ENCODE measurements around the gene CREB1. TPM values are rescaled to one million over a fixed set of nuclear protein-coding genes. Genes with fewer than 3 reads are reported as not detected.

CREB1 gene
- total RNA-seq, 2 donors from 2014 or later, result 32.5 to 32.9 TPM

- TF ChIP-seq CTCF (IDR thresholded peaks at IDR 0.05), result no peak
- DNase-seq (ENCODE audit: low spot score), result no peak
- no peaks in the 10 kb centered on the region for H3K36me3 ChIP-seq
- H3K27me3 ChIP-seq, result no peaks in the 10 kb centered on the region
- H3K9me3 ChIP-seq, result no peaks in the 10 kb centered on the region
- H3K27ac ChIP-seq, result no peak overlapping the region
- H3K4me3 ChIP-seq, result no peak overlapping the region
- H3K4me1 ChIP-seq, result peaks cover 0 to 8% of the 10 kb centered on the region in 2 donors
Measured at GRCh38 chr2:207525296-207525695, 4.5 kb upstream of the CREB1 start.

GRCh38 chr2:207528980-207529329, 807 bp upstream of the CREB1 start:
- H3K36me3 ChIP-seq, result no peaks in the 10 kb centered on the region
- no peaks in the 10 kb centered on the region for H3K9me3 ChIP-seq
- H3K4me1 ChIP-seq, result peaks cover 0 to 35% of the 10 kb centered on the region in 2 donors
- H3K27ac ChIP-seq, result peak overlapping the region; percentile 98 to 99
- peak; percentile 62 for DNase-seq (ENCODE audit: low spot score)
- TF ChIP-seq CTCF (IDR thresholded peaks at IDR 0.05), result peak in 1 of 2 donors; percentile 36
- H3K27me3 ChIP-seq, result no peaks in the 10 kb centered on the region
- H3K4me3 ChIP-seq, result peak overlapping the region; percentile 76 to 88

- Histone ChIP-seq H3K4me1 (peaks cover 0 to 49% of the 10 kb centered on the region in 2 donors), H3K27ac (peak overlapping the region; percentile 98 to 99), H3K27me3 (no peaks in the 10 kb centered on the region), H3K9me3 (no peaks in the 10 kb centered on the region), H3K4me3 (peak overlapping the region; percentile 84 to 88), H3K36me3 (no peaks in the 10 kb centered on the region)
- no peak for TF ChIP-seq CTCF (IDR thresholded peaks at IDR 0.05)
- DNase-seq (ENCODE audit: low spot score), result no peak
Measured at GRCh38 chr2:207530160-207531031, 634 bp downstream of the CREB1 start.

GRCh38 chr2:207531032-207531952, 1.5 kb downstream of the CREB1 start:
- Histone ChIP-seq H3K9me3 (no peaks in the 10 kb centered on the region), H3K4me3 (peak overlapping the region; percentile 84 to 88), H3K27me3 (no peaks in the 10 kb centered on the region), H3K27ac (peak overlapping the region; percentile 92 to 95), H3K4me1 (peaks cover 0 to 55% of the 10 kb centered on the region in 2 donors), H3K36me3 (no peaks in the 10 kb centered on the region)
- DNase-seq (ENCODE audit: low spot score), result no peak
- TF ChIP-seq CTCF (IDR thresholded peaks at IDR 0.05), result no peak

DNA sequence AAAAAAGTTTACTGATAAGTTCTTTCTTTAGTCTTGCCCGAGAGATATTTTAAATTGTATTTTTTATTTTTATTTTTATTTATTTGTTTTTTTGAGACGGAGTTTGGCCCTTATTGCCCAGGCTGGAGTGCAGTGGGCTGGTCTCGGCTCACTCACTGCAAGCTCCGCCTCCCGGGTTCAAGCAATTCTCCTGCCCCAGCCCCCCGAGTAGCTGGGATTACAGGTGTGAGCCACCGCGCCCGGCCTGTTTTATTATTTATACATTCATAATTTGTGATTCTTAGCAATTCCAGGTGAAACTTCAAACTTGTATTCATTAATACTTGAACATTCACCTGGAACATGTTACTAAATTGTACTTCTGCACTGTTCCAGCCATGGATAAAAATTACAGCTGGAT, 2.9 kb downstream of the CREB1 start:
- Histone ChIP-seq H3K27me3 (no peaks in the 10 kb centered on the region), H3K4me3 (no peak overlapping the region), H3K4me1 (peaks cover 0 to 61% of the 10 kb centered on the region in 2 donors), H3K9me3 (no peaks in the 10 kb centered on the region), H3K36me3 (no peaks in the 10 kb centered on the region), H3K27ac (peak overlapping the region; percentile 92 to 95)
- TF ChIP-seq CTCF (IDR thresholded peaks at IDR 0.05), result no peak
- no peak for DNase-seq (ENCODE audit: low spot score)

All from right atrium auricular region (tissue), 2 donors.